ENCODE results near the gene FAR2. TPM values are rescaled to one million over a fixed set of nuclear protein-coding genes. Genes with fewer than 3 reads are reported as not detected.

Gene FAR2
- total RNA-seq, 1 donor from 2014 or later = 19.5 TPM

- Histone ChIP-seq H3K79me2 (ENCODE audit: low read depth) (no peaks in the 10 kb centered on the region), H3K9ac (no peak overlapping the region), H3K4me3 (no peak overlapping the region), H3K36me3 (no peaks in the 10 kb centered on the region), H3K27me3 (no peaks in the 10 kb centered on the region), H3K27ac (no peak overlapping the region), H3K4me1 (no peaks in the 10 kb centered on the region), H3K4me2 (no peak overlapping the region), H2AFZ (replicated peaks) (no peak overlapping the region), H3F3A (ENCODE audit: low read depth) (no peaks in the 10 kb centered on the region), H4K20me1 (ENCODE audit: low read depth) (no peaks in the 10 kb centered on the region), H3K9me3 (ENCODE audit: low read depth) (no peaks in the 10 kb centered on the region)
- H3K36me3 Mint-ChIP-seq = no peaks in the 10 kb centered on the region
- peaks cover 4% of the 10 kb centered on the region for H3K27me3 Mint-ChIP-seq (ENCODE audit: insufficient read depth, low read depth)
- no peaks in the 10 kb centered on the region for H3K4me1 Mint-ChIP-seq
- H3K27ac Mint-ChIP-seq = no peak overlapping the region
- H3K9me3 Mint-ChIP-seq = no peaks in the 10 kb centered on the region
- no peak for DNase-seq (ENCODE audit: low spot score)
- no peak overlapping the region for H3K4me3 Mint-ChIP-seq
- TF ChIP-seq EZH2 (IDR thresholded peaks at IDR 0.05) = no peak
- TF ChIP-seq, protein P1, sequence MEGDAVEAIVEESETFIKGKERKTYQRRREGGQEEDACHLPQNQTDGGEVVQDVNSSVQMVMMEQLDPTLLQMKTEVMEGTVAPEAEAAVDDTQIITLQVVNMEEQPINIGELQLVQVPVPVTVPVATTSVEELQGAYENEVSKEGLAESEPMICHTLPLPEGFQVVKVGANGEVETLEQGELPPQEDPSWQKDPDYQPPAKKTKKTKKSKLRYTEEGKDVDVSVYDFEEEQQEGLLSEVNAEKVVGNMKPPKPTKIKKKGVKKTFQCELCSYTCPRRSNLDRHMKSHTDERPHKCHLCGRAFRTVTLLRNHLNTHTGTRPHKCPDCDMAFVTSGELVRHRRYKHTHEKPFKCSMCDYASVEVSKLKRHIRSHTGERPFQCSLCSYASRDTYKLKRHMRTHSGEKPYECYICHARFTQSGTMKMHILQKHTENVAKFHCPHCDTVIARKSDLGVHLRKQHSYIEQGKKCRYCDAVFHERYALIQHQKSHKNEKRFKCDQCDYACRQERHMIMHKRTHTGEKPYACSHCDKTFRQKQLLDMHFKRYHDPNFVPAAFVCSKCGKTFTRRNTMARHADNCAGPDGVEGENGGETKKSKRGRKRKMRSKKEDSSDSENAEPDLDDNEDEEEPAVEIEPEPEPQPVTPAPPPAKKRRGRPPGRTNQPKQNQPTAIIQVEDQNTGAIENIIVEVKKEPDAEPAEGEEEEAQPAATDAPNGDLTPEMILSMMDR (IDR thresholded peaks at IDR 0.05) = no peak
- no peak for TF ChIP-seq EZH2phosphoT487 (IDR thresholded peaks at IDR 0.05)
Observed at GRCh38 chr12:29212682-29213403, 63.8 kb downstream of the FAR2 start.

GRCh38 chr12:29216266-29216665 lies 67.2 kb downstream of the FAR2 start:
- Mint-ChIP-seq H3K4me3 (no peak overlapping the region), H3K4me1 (no peaks in the 10 kb centered on the region), H3K27me3 (ENCODE audit: insufficient read depth, low read depth) (peaks cover 4% of the 10 kb centered on the region), H3K9me3 (no peaks in the 10 kb centered on the region), H3K36me3 (no peaks in the 10 kb centered on the region), H3K27ac (no peak overlapping the region)
- Histone ChIP-seq H2AFZ (replicated peaks) (no peak overlapping the region), H3K9me3 (ENCODE audit: low read depth) (no peaks in the 10 kb centered on the region), H3K4me3 (no peak overlapping the region), H3K79me2 (ENCODE audit: low read depth) (no peaks in the 10 kb centered on the region), H4K20me1 (ENCODE audit: low read depth) (no peaks in the 10 kb centered on the region), H3K9ac (no peak overlapping the region), H3F3A (ENCODE audit: low read depth) (no peaks in the 10 kb centered on the region), H3K27me3 (no peaks in the 10 kb centered on the region), H3K36me3 (no peaks in the 10 kb centered on the region), H3K27ac (no peak overlapping the region), H3K4me1 (no peaks in the 10 kb centered on the region), H3K4me2 (no peak overlapping the region)
- TF ChIP-seq, protein P1 (IDR thresholded peaks at IDR 0.05) = no peak
- no peak for TF ChIP-seq EZH2phosphoT487 (IDR thresholded peaks at IDR 0.05)
- TF ChIP-seq EZH2 (IDR thresholded peaks at IDR 0.05) = no peak
- no peak for DNase-seq (ENCODE audit: low spot score)

DNA sequence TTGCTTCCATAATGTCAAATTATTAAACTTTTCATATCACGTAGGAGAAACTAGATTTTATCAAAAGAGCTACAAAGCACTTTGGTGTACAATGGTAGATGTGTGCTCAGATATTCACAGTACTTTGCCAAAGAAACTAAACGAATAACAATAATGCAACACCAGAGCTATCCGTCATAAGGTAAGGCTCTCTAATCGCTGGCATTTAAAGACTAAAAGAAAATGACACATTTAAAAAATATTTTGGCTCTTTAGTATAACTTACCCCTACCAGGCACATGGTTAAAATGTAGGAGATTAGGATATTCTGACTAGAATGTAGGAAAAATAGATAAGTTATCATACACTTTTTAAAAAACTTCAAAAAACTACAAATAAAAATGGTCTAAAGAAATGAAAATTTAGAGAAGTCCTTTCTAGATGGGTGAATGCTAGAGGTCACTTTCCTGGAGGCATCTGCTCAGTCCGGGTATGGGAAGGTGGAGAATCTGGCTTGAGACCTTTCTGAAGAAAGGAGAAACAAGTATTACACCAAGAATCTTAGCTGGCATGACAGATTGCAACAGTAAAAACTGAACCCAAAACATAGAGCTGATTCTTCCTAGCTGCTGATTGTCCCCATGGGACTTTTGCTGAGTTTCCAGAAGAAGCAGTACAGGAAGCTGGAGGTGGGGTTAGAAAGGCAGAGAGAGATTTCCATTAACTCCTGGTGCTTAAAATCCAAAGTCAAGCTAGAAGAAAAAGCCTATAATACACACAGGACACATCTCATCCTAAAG lies 67.9 kb downstream of the FAR2 start:
- Histone ChIP-seq H3K4me2 (no peak overlapping the region), H3K4me1 (no peaks in the 10 kb centered on the region), H3K27me3 (no peaks in the 10 kb centered on the region), H3K36me3 (no peaks in the 10 kb centered on the region), H3K4me3 (no peak overlapping the region), H3K27ac (no peak overlapping the region), H3K9ac (no peak overlapping the region), H3K9me3 (ENCODE audit: low read depth) (no peaks in the 10 kb centered on the region), H4K20me1 (ENCODE audit: low read depth) (no peaks in the 10 kb centered on the region), H3K79me2 (ENCODE audit: low read depth) (no peaks in the 10 kb centered on the region), H3F3A (ENCODE audit: low read depth) (no peaks in the 10 kb centered on the region), H2AFZ (replicated peaks) (no peak overlapping the region)
- H3K27me3 Mint-ChIP-seq (ENCODE audit: insufficient read depth, low read depth) = peaks cover 4% of the 10 kb centered on the region
- no peaks in the 10 kb centered on the region for H3K4me1 Mint-ChIP-seq
- H3K4me3 Mint-ChIP-seq = no peak overlapping the region
- no peaks in the 10 kb centered on the region for H3K36me3 Mint-ChIP-seq
- no peak overlapping the region for H3K27ac Mint-ChIP-seq
- no peak for TF ChIP-seq EZH2 (IDR thresholded peaks at IDR 0.05)
- TF ChIP-seq, protein P1 (IDR thresholded peaks at IDR 0.05) = no peak
- TF ChIP-seq EZH2phosphoT487 (IDR thresholded peaks at IDR 0.05) = no peak
- DNase-seq (ENCODE audit: low spot score) = no peak
- H3K9me3 Mint-ChIP-seq = no peaks in the 10 kb centered on the region

All from neural progenitor cell (in vitro differentiated cells).